HG02938 (cell line): ENCODE measurements around the gene CYP24A1.

Experiments used
- ATAC-seq: cut with Tn5 transposase; IDR thresholded peaks from one replicate; pipeline ENCODE4 v1.9.1; 2021; ENCODE audit warnings: mild to moderate bottlenecking, moderate library complexity; ENCODE audit not compliant: unreplicated experiment

CYP24A1 gene

GRCh38 chr20:54116550-54117235 lies 57.1 kb downstream of the CYP24A1 start:
- ATAC-seq = no peak

DNA sequence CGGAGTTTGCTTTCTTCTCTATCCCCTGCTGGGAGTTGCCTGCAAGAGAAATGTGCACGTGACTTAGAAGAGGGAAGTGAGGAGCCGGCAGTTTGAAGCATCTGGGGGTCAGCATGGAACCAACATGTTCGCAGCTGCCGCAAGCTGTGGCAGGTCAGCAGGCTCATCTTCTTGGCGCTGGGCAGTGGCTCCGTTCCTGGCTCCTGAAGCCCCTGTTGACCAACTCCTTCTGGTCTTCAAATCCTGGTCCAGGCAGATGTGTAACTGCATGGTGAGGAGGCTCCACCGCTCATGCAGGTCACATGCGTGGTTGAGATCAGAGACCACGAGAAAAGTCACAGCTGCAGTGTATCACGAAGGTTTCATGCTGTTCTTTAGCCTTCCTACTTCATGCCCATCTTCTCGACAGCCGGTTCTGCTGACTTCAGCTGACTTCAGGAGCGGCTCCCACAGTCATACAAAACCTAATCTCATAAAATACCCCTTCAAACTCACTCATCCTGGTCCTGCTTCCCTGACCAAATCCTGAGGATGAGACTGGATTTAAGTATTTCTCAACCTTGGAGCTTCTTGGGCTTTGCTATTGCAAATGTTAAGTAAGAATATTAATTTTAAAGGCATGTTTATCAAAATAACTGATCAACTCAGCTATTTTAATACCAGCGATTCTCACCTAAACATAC lies 58.5 kb downstream of the CYP24A1 start:
- ATAC-seq = no peak

DNA sequence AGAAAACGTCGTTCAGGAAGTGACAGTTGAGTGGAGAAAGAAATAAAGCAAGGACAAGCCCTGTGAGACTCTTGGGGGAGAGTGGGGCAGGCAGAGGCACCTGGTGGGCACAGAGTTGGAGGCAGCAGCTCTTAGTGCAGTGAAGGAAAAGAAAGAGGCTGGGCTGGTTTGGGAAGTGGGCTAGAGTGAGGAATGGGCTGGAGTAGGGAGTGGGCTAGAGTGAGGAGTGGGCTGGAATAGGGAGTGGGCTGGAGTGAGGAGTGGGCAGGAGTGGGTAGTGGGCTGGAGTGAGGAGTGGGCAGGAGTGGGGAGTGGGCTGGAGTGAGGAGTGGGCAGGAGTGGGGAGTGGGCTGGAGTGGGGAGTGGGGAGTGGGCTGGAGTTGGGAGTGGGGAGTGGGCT lies 59.7 kb downstream of the CYP24A1 start:
- ATAC-seq = no peak

- no peak for ATAC-seq
Observed at GRCh38 chr20:54113566-54113965, 60.2 kb downstream of the CYP24A1 start.

DNA sequence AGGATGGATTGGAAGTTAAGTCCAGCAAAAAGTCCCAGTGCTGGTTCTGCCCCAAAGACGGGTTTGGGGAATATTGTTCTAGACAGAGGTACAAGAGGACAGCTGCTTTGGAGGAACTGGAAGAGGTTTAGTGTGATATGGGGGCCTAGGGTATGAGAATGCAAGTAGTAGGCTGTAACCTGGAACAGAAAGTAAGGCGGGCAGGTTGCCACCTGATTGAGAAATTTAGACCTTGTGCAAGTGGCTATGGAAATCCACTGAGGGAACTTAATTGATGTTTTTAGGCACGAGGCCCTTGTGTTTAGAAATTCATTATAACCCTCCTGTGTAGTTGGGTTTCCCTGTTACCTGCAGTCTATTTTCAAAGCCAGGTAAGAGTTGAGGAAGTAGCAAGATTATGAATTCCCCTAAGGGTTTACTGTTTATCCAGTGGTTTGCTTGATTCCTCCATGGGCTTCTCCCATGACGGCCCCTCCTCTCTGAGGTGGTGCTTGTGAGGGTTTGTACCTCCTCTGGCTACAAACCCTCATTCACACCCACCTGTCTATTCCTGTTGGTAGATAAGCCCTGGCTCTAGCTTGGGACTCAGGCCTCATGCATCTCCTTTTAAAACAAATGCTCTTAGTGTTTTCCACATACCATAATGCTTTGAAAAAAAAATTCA lies 61.4 kb downstream of the CYP24A1 start:
- no peak for ATAC-seq

GRCh38 chr20:54111460-54111859 lies 62.3 kb downstream of the CYP24A1 start:
- no peak for ATAC-seq

- ATAC-seq = no peak
Observed at GRCh38 chr20:54110457-54110856, 63.3 kb downstream of the CYP24A1 start.

DNA sequence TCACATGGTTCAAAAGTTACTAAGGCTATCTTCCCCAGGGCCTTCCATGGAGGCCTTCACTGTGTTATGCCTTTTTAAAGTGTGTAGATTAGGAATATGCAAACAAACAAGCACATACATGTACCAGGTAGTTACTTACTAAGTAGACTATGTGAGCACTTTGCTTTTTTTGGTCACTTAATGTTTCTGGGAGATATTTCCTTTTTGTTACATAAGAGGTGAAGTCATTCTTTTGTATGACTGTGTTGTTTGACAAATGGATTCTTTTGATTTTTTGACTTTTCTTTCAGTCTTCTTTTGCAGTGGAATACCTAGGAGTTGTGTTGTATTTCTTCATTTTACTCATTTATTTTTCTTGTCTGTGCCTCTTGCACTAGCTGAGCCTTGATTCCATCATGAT lies 63.7 kb downstream of the CYP24A1 start:
- no peak for ATAC-seq

GRCh38 chr20:54108817-54109216 lies 65.0 kb downstream of the CYP24A1 start:
- ATAC-seq = no peak

GRCh38 chr20:54108326-54108642 lies 65.5 kb downstream of the CYP24A1 start:
- no peak for ATAC-seq

DNA sequence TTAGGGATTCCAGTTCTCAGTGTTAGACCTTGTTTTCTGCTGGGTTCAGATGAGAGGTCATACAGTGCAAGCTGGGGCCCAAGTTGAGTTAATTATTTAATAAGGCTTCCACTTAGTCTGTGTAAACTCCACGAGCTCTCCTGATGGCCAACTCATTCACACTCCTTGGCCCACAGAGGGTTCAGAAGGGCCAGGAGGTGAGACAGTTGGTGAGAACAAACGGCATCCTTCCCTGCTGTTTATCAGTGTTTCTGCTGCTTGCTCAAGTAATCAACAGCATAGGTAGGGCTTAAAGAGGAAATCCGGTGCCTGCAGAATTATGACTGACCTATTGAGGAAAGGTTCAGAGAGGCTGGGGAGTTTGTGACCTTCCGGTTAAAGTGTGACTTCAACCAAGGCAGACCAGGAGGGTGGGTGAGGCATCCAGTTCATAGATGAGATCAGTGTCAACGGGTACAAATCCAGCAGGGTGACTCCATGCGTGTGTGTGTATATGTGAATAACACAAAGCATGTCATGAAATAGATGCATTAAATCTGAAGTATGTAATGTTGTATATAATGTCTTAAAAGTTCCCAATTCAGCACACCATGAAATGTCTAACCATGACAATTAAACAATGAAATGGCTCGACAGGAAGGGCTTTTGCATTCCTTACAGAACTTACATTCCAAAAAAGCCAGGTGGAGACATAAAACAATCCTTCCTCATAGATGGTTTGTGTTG lies 66.0 kb downstream of the CYP24A1 start:
- ATAC-seq = no peak

- ATAC-seq = no peak
Observed at GRCh38 chr20:54107181-54107580, 66.6 kb downstream of the CYP24A1 start.

GRCh38 chr20:54106162-54106561 lies 67.6 kb downstream of the CYP24A1 start:
- no peak for ATAC-seq

DNA sequence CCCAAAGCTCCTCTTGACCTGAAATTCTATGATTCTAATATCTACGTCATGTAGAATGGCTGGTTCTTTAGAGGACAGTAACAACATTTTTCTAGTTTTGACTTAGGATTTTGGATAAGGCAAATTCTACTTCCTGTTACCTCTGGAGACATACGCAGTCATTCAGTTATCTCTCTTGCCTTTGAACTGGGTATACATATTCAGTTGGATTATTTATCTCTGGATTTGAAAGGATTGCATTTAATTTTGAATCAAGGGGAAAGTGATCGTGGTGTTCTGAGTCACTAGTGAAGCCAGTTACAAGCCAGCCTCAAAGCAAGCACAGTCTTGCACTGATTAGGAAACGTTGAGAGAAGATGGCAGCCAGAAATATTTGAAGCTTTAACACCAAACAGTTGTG lies 68.1 kb downstream of the CYP24A1 start:
- no peak for ATAC-seq

GRCh38 chr20:54104781-54105180 lies 69.0 kb downstream of the CYP24A1 start:
- ATAC-seq = no peak

DNA sequence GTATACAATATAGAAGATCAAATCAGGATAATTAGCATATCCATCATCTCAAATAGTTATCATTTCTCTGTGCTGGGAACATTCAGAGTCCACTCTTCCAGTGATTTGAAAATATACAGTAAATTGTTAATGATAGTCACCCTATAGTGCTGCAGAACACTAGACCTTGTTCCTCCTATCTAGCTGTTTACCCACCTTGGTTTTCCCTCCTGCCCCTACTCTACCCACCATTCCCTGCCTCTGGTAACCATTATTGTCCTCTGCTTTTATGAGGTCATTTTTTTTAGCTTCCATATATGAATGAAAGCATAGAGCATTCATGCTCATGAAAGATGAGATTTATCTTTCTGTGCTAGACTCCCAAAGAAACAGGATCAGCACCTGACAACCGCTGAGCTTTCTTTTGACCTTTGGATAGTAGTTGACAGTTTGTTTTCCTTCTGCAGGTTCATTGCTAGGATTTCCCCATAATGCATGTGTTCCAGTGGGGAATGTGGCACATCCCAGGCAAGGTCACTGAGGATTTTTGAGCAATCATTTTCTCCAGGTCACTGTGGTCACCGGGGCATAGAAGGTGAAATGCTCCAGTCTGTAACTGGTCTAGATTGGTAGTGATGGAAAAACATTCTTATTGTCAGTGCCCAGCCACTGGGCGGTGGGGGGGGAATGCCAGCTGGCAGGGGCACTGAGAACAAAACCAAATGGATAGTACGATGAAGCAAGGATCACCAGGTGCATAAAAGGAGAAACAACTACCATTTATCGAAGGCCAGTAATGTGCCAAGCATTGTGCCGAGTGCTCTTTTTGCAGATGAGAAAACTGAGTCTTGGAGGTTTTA lies 69.8 kb downstream of the CYP24A1 start:
- ATAC-seq = no peak
